Activated CD8-positive, alpha-beta T cell treated with anti-CD3 and anti-CD28 coated beads for 36 hours (primary cell): Measurements from ENCODE around the gene CAMTA1. TPM values are rescaled to one million over a fixed set of nuclear protein-coding genes. Genes with fewer than 3 reads are reported as not detected.
"Not testable (repeated sequence)": the region's sequence is repeated elsewhere in the genome, so short reads cannot be mapped to it uniquely, and the experiment has no call there.

Source experiments
- ATAC-seq: fragments of 200-7000 bp; cut with Tn5 transposase; one replicate; pipeline ENCODE4 v1.10.0; 2021; ENCODE audit warnings: mild to moderate bottlenecking, moderate library complexity
- CTCF ChIA-PET: fragments of 350-600 bp; sonication (Branson Sonifier 250); formaldehyde crosslinking; loops from one replicate; lab custom pipeline; 2021; ENCODE audit warnings: antibody characterized with exemption; lab: Charles Lee
- POLR2A ChIA-PET: fragments of 350-600 bp; sonication (Branson Sonifier 250); formaldehyde crosslinking; loops from one replicate; lab custom pipeline; 2021; ENCODE audit warnings: antibody characterized with exemption; lab: Charles Lee
- DNase-seq: peaks from one replicate; pipeline ENCODE4 v3.0.0-alpha.2; 2020
- H3K27ac Mint-ChIP-seq: one replicate; pipeline ENCODE4 v1.8.0; 2021; ENCODE audit warnings: mild to moderate bottlenecking, mixed read lengths
- H3K27me3 Mint-ChIP-seq: one replicate; pipeline ENCODE4 v1.8.0; 2021; ENCODE audit warnings: mixed read lengths
- H3K36me3 Mint-ChIP-seq: one replicate; pipeline ENCODE4 v1.8.0; 2021; ENCODE audit warnings: low read depth, mixed read lengths
- H3K4me1 Mint-ChIP-seq: one replicate; pipeline ENCODE4 v1.8.0; 2021; ENCODE audit warnings: low read depth, mixed read lengths
- H3K4me3 Mint-ChIP-seq: one replicate; pipeline ENCODE4 v1.8.0; 2021; ENCODE audit warnings: mild to moderate bottlenecking, moderate library complexity, mixed read lengths
- H3K9me3 Mint-ChIP-seq: one replicate; pipeline ENCODE4 v1.8.0; 2021; ENCODE audit warnings: mixed read lengths
- intact Hi-C: fragments of 100-400 bp; cut with micrococcal nuclease; formaldehyde crosslinking; loops from one replicate; pipeline ENCODE4 v1.10.0; 2022
- total RNA-seq, 2 experiments: library from RNA; stranded (reverse); gene quantifications; one replicate each; pipeline ENCODE4 v1.2.3, GENCODE V29; 2021
- TF ChIP-seq, protein P1 (sequence below): fragments of 200-600 bp; IDR thresholded peaks from one replicate; pipeline ENCODE4 v1.8.0; 2022; ENCODE audit warnings: antibody characterized with exemption, mild to moderate bottlenecking

The CAMTA1 gene
- total RNA-seq, 2 experiments from 2014 or later = 67.7 to 70.9 TPM

DNA sequence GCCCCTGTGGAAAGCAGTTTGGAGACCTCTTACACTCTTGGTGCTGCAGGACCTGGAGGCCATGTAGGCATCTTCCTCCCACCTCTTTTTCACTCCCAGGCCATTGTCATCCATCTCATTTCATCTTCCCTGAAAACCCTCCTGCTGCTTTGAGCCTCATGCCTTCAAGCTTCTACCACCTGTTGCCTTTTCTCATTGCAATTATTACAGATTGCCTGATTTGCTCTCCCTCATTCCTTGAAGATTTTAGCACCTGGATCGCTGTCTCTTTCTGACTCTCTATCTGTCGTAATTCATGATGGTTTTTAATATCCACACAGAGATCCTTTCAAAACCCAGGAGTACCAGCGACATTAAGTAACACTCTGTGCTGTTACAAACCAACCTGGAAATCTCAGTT, 350.2 kb downstream of the CAMTA1 start:
- Mint-ChIP-seq H3K9me3 (no peaks in the 10 kb centered on the region), H3K4me1 (no peaks in the 10 kb centered on the region), H3K27me3 (peaks cover 16% of the 10 kb centered on the region), H3K36me3 (no peaks in the 10 kb centered on the region), H3K27ac (no peak overlapping the region), H3K4me3 (no peak overlapping the region)
- CTCF ChIA-PET = no interaction called here
- no peak for DNase-seq
- TF ChIP-seq, protein P1, sequence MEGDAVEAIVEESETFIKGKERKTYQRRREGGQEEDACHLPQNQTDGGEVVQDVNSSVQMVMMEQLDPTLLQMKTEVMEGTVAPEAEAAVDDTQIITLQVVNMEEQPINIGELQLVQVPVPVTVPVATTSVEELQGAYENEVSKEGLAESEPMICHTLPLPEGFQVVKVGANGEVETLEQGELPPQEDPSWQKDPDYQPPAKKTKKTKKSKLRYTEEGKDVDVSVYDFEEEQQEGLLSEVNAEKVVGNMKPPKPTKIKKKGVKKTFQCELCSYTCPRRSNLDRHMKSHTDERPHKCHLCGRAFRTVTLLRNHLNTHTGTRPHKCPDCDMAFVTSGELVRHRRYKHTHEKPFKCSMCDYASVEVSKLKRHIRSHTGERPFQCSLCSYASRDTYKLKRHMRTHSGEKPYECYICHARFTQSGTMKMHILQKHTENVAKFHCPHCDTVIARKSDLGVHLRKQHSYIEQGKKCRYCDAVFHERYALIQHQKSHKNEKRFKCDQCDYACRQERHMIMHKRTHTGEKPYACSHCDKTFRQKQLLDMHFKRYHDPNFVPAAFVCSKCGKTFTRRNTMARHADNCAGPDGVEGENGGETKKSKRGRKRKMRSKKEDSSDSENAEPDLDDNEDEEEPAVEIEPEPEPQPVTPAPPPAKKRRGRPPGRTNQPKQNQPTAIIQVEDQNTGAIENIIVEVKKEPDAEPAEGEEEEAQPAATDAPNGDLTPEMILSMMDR = no peak
- ATAC-seq = no peak
- intact Hi-C loops = no loop called here
- POLR2A ChIA-PET = no interaction called here

DNA sequence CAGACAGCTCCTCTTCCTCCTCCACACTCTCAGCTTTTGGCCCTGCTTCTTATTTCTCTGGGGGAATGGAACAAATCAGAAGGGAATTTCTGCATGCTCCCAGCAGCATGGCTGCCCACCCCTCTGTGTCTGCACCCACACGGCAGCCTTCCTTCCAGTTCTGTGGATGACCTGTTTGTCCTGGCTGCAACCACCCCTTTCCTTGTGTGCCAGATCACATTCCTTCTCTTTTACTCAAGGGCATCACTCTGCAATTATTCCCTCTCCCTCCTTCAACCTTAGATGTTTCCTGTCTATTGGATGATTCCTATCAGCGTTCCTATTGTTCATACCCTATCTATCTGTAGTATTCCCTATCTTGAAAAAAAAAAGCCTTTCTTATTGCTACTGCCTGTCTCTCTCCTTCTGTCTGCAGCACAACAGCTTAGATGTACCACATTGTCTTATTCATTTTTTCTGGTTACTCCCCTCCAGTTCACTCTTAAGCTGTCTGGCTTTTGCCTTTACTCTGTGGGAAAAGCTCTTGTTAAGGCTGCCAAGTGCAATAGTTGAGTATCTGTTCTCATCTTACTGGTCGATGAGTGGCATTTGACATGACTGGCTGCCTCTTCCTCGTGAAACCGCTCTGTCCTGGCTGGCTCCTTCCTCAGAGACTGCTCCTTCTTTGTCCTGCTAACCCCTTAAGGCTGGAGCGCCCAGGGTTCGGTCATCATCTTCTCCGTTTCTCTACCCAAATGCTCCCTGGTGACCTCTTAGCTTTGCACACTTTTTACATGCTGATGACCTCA, 351.1 kb downstream of the CAMTA1 start:
- TF ChIP-seq, protein P1 = no peak
- DNase-seq = no peak
- H3K4me1 Mint-ChIP-seq = no peaks in the 10 kb centered on the region
- no peak overlapping the region for H3K27ac Mint-ChIP-seq
- intact Hi-C loops = no loop called here
- ChIA-PET POLR2A (no interaction called here), CTCF (no interaction called here)
- no peak for ATAC-seq
- H3K36me3 Mint-ChIP-seq = no peaks in the 10 kb centered on the region
- no peak overlapping the region for H3K4me3 Mint-ChIP-seq
- H3K27me3 Mint-ChIP-seq = peaks cover 16% of the 10 kb centered on the region
- no peaks in the 10 kb centered on the region for H3K9me3 Mint-ChIP-seq

DNA sequence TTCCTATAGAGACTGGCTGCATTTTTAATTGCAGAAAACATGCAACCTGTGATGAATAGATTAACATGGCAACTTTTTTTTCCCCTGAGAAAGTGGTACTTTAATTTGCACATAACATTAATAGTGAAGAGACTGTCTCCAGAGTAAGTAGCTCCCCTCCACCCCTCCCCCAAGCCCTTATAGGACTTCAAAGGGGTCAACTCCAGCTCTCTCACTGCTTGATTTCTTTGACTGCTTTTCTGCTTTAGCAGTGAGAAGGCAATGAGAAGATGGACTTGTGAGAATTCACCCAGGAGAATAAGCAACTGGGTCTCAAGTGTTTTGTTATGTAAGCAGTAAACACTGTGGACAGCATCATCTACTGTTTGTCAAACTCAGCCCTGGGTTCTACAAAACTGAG, 355.0 kb downstream of the CAMTA1 start:
- CTCF ChIA-PET = no interaction called here
- no peak for ATAC-seq
- TF ChIP-seq, protein P1 = no peak

DNA sequence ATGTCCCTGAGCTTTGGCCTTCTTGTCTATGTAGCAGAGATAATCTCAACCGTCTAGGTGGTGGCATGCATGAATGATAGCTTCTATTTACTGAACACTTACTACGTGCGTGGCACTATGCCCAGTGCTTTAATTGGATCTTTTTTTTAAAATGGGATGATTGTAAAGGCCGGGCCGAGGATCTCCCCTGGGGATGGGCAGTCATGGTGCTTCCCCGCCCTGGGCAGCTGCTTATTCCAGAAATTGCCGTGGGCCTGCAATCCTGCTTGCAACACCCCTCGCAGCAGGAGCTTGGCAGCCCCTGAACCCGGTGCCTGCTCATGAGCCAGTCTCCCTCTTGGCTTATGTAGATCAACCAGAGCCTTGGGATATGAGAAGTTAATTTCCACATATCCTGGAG, 360.7 kb downstream of the CAMTA1 start:
- no peak overlapping the region for H3K4me3 Mint-ChIP-seq
- POLR2A ChIA-PET = no interaction called here
- DNase-seq (no peak), ATAC-seq (no peak)
- TF ChIP-seq, protein P1 = no peak
- CTCF ChIA-PET = no interaction called here
- intact Hi-C loops = no loop called here
- no peaks in the 10 kb centered on the region for H3K4me1 Mint-ChIP-seq
- no peak overlapping the region for H3K27ac Mint-ChIP-seq
- H3K36me3 Mint-ChIP-seq = no peaks in the 10 kb centered on the region
- no peaks in the 10 kb centered on the region for H3K9me3 Mint-ChIP-seq
- no peaks in the 10 kb centered on the region for H3K27me3 Mint-ChIP-seq

More for the DNA sequence above, 355.0 kb downstream of the CAMTA1 start:
- peaks cover 11% of the 10 kb centered on the region for H3K27me3 Mint-ChIP-seq
- DNase-seq = no peak
- no peaks in the 10 kb centered on the region for H3K4me1 Mint-ChIP-seq
- H3K36me3 Mint-ChIP-seq = no peaks in the 10 kb centered on the region
- no peak overlapping the region for H3K4me3 Mint-ChIP-seq
- H3K27ac Mint-ChIP-seq = no peak overlapping the region
- no peaks in the 10 kb centered on the region for H3K9me3 Mint-ChIP-seq
- POLR2A ChIA-PET = no interaction called here
- intact Hi-C loops = no loop called here

DNA sequence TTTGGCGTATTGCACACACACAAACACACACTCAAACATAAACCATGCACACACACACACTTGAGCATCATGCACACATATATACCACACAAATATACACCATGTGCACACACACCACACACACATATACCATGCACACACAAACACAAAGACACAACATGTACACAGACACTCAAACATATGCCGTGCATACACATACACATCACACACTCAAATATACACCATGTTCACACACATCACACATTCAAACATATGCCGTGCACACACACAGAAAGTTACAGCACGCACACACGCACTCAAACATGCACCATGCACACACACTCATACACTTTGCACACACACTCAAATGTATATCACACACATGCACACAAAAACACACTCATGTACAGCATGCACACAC, 361.5 kb downstream of the CAMTA1 start:
- H3K9me3 Mint-ChIP-seq = no peaks in the 10 kb centered on the region
- H3K27ac Mint-ChIP-seq = no peak overlapping the region
- ChIA-PET POLR2A (no interaction called here), CTCF (no interaction called here)
- H3K36me3 Mint-ChIP-seq = no peaks in the 10 kb centered on the region
- peaks cover 2% of the 10 kb centered on the region for H3K27me3 Mint-ChIP-seq
- DNase-seq (no peak), ATAC-seq (no peak)
- H3K4me3 Mint-ChIP-seq = no peak overlapping the region
- H3K4me1 Mint-ChIP-seq = no peaks in the 10 kb centered on the region
- TF ChIP-seq, protein P1 = no peak
- intact Hi-C loops = no loop called here

DNA sequence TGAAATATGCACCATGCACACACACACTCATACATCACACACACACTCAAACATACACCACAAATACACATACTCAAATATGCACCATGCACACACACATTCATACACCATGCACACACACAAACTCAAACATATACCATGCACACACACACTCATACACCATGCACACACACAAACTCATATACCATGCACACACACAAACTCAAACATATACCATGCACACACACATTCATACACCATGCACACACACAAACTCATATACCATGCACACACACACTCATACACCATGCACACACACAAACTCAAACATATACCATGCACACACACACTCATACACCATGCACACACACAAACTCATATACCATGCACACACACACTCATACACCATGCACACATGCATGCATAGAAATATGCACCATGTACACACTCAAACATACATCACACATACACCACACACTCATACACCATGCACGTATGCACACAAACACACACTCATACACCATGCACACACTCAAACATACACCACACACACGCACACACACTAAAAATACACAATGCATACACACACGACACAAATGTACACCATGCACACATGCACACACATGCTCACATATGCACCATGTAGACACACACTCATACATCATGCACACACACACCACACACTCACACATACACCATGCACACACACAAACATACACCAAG, 362.5 kb downstream of the CAMTA1 start:
- intact Hi-C loops, H3K9me3 Mint-ChIP-seq, ATAC-seq, DNase-seq, H3K27ac Mint-ChIP-seq, H3K36me3 Mint-ChIP-seq, H3K4me1 Mint-ChIP-seq, H3K27me3 Mint-ChIP-seq, POLR2A ChIA-PET, H3K4me3 Mint-ChIP-seq, CTCF ChIA-PET: not testable (repeated sequence)
